Adrenal gland (tissue), 12 donors: ENCODE results near the gene UBE3D. TPM values are rescaled to one million over a fixed set of nuclear protein-coding genes. Genes with fewer than 3 reads are reported as not detected.
"Not testable (repeated sequence)": the region's sequence is repeated elsewhere in the genome, so short reads cannot be mapped to it uniquely, and the experiment has no call there.

ENCODE experiments used
- DNase-seq, 7 donors: peaks; one replicate each; pipeline ENCODE4 v3.0.0-alpha.2; 2019 to 2020
- H3K27ac ChIP-seq, 5 donors: fragments of 200-600 bp; sonication (generic) in 4 of 5; 1 replicate in 3 of 5; 2 replicates in 2 of 5; pipeline versions ENCODE4 v1.5.1 to v1.8.0; 2016 to 2020; ENCODE audit warnings: mild to moderate bottlenecking in 1 of 5
- H3K27me3 ChIP-seq: fragments of 200-600 bp; 2 replicates; pipeline ENCODE4 v1.8.0; 2021
- H3K36me3 ChIP-seq, 2 donors: fragments of 200-600 bp; replicated peaks in 1 of 2; 1 replicate in 1 of 2; 2 replicates in 1 of 2; pipeline versions ENCODE4 v1.5.1 to v1.8.0; 2018 to 2022
- H3K4me1 ChIP-seq, 2 donors: fragments of 200-600 bp; replicated peaks in 1 of 2; 1 replicate in 1 of 2; 2 replicates in 1 of 2; pipeline versions ENCODE4 v1.5.1 to v1.8.0; 2018 to 2021
- H3K4me3 ChIP-seq, 4 donors: fragments of 200-600 bp; sonication (generic) in 3 of 4; one replicate each; pipeline ENCODE4 v1.5.1; 2016 to 2018
- H3K9me3 ChIP-seq, 3 donors: fragments of 200-600 bp; sonication (generic) in 1 of 3; replicated peaks in 1 of 3; 1 replicate in 2 of 3; 2 replicates in 1 of 3; pipeline versions ENCODE4 v1.5.1 to v1.8.0; 2016 to 2021
- POLR2A ChIP-seq, 2 donors: fragments of 450-650 bp; IDR thresholded peaks; one replicate each; pipeline ENCODE4 v1.6.1; 2017; ENCODE audit warnings: antibody characterized with exemption in 2 of 2, mild to moderate bottlenecking in 2 of 2, moderate library complexity in 1 of 2
- WGBS, 4 donors: extraction: QIAGEN DNeasy Blood & Tissue Kit in 2 of 4; methylation state at CpG; one replicate each; pipeline versions ENCODE4 v1.1.5 to v1.1.7; 2013 to 2017; 5-methylcytosine and 5-hydroxymethylcytosine counted together
- intact Hi-C, 2 donors: fragments of 100-400 bp; cut with DNase I; formaldehyde crosslinking; loops; one replicate each; pipeline versions ENCODE4 v1.14.1 to v1.15.0; 2022 to 2023
- polyA plus RNA-seq, 3 donors: library from polyadenylated mRNA; stranded (reverse); fragments of 200-250 nt in 2 of 3; fragments of 350-450 nt in 1 of 3; fragmentation: Illumina TruSeq in 1 of 3; extraction: RNeasy Lipid Tissue Mini Kit (QIAGEN cat#74804) in 1 of 3; gene quantifications; one replicate each; pipeline ENCODE4 v1.2.3, GENCODE V29; 2013 to 2014
- small RNA-seq, 2 donors: library from RNA; depleted of rRNA; stranded (forward); fragments of <200 nt; gene quantifications; one replicate each; pipeline ENCODE3, GENCODE V24; 2016
- total RNA-seq, 9 donors: library from RNA; depleted of rRNA in 4 of 9; stranded (reverse); fragments of >200 nt in 4 of 9; fragments of 120-200 nt in 1 of 9; fragmentation: NEBNext Ultra II Directional in 1 of 9; extraction: Animal tissue kit (Norgen Biotek cat#: 25700) in 1 of 9; gene quantifications; one replicate each; pipeline versions ENCODE4 v1.1.0 to v1.2.4, GENCODE V29; 2013 to 2023
- TF ChIP-seq, protein P1 (sequence below), 6 experiments: fragments of 450-650 bp in 4 of 6; fragments of 200-600 bp in 2 of 6; sonication (generic) in 1 of 6; IDR thresholded peaks; 1 replicate in 5 of 6; 2 replicates in 1 of 6; pipeline versions ENCODE4 v1.5.1 to v1.8.0; 2016 to 2021; ENCODE audit warnings: antibody characterized with exemption in 6 of 6, mild to moderate bottlenecking in 2 of 6, moderate library complexity in 1 of 6
- donor health status: healthy with polysubstance abuse.
- donor health status: Bipolar disorder and iron deficiency.
- donor health status: DM: yes; HTN: yes; CAD: no.
- donor health status: DM: no; HTN: no; CAD: no.
- donor health status: DM: no; HTN: no; CAD: no.
- donor health status: DM: yes; HTN: yes; CAD: no.

UBE3D gene
- total and polyA plus RNA-seq, 12 donors: 1.3 to 15.9 (median 7.7) TPM

DNA sequence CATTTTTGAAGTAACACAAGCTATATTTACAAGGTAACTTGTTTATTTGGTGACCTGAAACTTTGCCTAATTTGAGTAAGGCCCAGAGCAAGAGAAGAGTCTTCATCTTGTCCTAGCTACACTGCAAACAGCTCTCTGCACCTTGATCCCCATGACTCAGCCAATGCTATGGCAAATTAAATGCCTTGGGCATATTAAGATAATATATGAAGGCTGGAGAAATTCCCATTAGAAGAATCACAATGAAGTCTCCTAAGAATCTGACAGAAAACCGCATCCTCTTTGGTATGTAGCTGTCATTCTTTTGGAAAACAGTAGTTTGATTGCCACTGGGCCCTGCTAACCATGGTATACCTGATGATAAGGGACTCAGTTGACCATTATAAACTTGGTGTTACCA lies 204.5 kb downstream of the UBE3D start:
- no peak for DNase-seq
- TF ChIP-seq, protein P1, sequence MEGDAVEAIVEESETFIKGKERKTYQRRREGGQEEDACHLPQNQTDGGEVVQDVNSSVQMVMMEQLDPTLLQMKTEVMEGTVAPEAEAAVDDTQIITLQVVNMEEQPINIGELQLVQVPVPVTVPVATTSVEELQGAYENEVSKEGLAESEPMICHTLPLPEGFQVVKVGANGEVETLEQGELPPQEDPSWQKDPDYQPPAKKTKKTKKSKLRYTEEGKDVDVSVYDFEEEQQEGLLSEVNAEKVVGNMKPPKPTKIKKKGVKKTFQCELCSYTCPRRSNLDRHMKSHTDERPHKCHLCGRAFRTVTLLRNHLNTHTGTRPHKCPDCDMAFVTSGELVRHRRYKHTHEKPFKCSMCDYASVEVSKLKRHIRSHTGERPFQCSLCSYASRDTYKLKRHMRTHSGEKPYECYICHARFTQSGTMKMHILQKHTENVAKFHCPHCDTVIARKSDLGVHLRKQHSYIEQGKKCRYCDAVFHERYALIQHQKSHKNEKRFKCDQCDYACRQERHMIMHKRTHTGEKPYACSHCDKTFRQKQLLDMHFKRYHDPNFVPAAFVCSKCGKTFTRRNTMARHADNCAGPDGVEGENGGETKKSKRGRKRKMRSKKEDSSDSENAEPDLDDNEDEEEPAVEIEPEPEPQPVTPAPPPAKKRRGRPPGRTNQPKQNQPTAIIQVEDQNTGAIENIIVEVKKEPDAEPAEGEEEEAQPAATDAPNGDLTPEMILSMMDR (IDR thresholded peaks at IDR 0.05): no peak
- TF ChIP-seq POLR2A (IDR thresholded peaks at IDR 0.05): no peak
- no peaks in the 10 kb centered on the region for H3K27me3 ChIP-seq
- no peaks in the 10 kb centered on the region for H3K36me3 ChIP-seq
- no peaks in the 10 kb centered on the region for H3K4me1 ChIP-seq
- 75 to 92% (median 79%) methylated on average over 1 of the region's 1 CpG for WGBS, 4 donors
- H3K27ac ChIP-seq: no peak overlapping the region
- H3K4me3 ChIP-seq: no peak overlapping the region
- intact Hi-C loops: no loop called here
- H3K9me3 ChIP-seq: no peaks in the 10 kb centered on the region

DNA sequence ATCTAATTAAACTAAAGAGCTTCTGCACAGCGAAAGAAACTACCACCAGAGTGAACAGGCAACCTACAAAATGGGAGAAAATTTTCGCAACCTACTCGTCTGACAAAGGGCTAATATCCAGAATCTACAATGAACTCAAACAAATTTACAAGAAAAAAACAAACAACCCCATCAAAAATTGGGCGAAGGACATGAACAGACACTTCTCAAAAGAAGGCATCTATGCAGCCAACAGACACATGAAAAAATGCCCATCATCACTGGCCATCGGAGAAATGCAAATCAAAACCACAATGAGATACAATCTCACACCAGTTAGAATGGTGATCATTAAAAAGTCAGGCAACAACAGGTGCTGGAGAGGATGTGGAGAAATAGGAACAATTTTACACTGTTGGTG lies 209.6 kb downstream of the UBE3D start:
- 81 to 90% (median 85%) methylated on average over 5 of the region's 5 CpGs for WGBS, 4 donors
- not testable (repeated sequence) for H3K9me3 ChIP-seq, H3K27ac ChIP-seq

DNA sequence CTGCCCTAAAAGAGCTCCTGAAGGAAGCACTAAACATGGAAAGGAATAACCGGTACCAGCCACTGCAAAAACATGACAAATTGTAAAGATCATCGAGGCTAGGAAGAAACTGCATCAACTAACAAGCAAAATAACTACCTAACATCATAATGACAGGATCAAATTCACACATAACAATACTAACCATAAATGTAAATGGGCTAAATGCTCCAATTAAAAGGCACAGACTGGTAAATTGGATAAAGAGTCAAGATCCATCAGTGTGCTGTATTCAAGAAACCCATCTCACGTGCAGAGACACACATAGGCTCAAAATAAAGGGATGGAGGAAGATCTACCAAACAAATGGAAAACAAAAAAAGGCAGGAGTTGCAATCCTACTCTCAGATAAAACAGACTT lies 212.7 kb downstream of the UBE3D start:
- H3K27ac ChIP-seq, H3K9me3 ChIP-seq, H3K4me1 ChIP-seq, DNase-seq, intact Hi-C loops, H3K4me3 ChIP-seq, H3K36me3 ChIP-seq, H3K27me3 ChIP-seq: not testable (repeated sequence)
- 66 to 84% (median 71%) methylated on average over 3 of the region's 3 CpGs for WGBS, 4 donors

More for the DNA sequence above, 209.6 kb downstream of the UBE3D start:
- H3K4me3 ChIP-seq, intact Hi-C loops, H3K27me3 ChIP-seq, H3K36me3 ChIP-seq, H3K4me1 ChIP-seq, DNase-seq: not testable (repeated sequence)

DNA sequence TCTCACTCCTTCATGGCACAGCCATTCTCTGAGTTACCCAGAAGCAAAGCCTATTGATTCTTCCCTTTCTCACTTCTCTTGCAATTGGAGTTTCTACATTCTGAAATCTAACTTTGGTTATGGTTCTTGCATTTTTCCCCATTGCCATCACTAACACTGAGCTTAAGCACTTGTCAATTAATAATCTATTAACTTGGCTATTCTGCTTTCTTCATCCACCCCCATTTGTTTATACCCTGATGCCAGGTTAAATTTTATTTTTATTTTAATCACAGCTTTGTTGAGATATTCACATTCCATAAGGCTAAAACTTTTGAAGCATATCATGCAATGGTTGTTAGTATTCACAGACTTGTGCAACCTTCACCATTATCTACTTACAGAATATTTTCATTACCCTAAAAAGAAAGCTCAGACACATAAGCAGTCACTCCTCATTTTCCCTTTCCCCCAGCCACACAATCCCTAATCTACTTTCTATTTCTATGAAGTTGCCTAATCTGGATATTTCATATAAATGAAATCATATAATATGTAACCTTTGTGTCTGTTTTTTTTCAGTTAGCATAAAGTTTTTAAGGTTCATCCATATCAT lies 222.3 kb downstream of the UBE3D start:
- no peak for TF ChIP-seq POLR2A (IDR thresholded peaks at IDR 0.05)
- TF ChIP-seq, protein P1 (IDR thresholded peaks at IDR 0.05): no peak
- Histone ChIP-seq H3K27me3 (no peaks in the 10 kb centered on the region), H3K4me3 (no peak overlapping the region), H3K36me3 (no peaks in the 10 kb centered on the region), H3K27ac (no peak overlapping the region), H3K9me3 (no peaks in the 10 kb centered on the region), H3K4me1 (no peaks in the 10 kb centered on the region)
- DNase-seq: no peak
- intact Hi-C loops: no loop called here

DNA sequence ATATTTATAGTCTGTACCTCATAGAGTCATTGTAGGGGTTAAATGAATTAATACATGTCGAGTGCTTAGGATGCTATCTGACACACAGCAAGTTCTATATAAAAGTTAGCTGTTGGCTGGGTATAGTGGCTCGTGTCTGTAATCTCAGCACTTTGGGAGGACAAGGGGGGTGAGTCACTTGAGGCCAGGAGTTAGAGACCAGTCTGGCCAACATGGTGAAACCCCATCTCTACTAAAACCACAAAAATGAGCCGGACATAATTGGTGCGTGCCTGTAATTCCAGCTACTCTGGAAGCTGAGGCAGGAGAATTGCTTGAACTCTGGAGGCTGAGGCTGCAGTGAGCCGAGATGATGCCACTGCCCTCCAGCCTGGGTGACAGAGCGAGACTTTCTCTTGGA lies 222.9 kb downstream of the UBE3D start:
- Histone ChIP-seq H3K4me3 (no peak overlapping the region), H3K9me3 (no peaks in the 10 kb centered on the region), H3K36me3 (no peaks in the 10 kb centered on the region), H3K27ac (no peak overlapping the region), H3K4me1 (no peaks in the 10 kb centered on the region), H3K27me3 (no peaks in the 10 kb centered on the region)
- DNase-seq: no peak
- 69 to 84% (median 79%) methylated on average over 6 of the region's 6 CpGs for WGBS, 4 donors
- TF ChIP-seq, protein P1 (IDR thresholded peaks at IDR 0.05): no peak
- no peak for TF ChIP-seq POLR2A (IDR thresholded peaks at IDR 0.05)
- intact Hi-C loops: no loop called here

Small RNA genes lying within 50 kb of the gene (small RNA-seq; reads per million reads assigned to genes)
- gene LAP3P1: 0 reads per million in 2 donors

Other genes with a start within 250 kb of the UBE3D start
- gene DOP1A, start 1.8 kb upstream of the UBE3D start, total RNA-seq: 10 to 100 TPM; 12.2 to 33.6 (median 21.2) TPM
- 10 to 100 TPM; 11.3 to 11.7 (median 11.4) TPM for gene DOP1A, start 1.8 kb upstream of the UBE3D start, polyA plus RNA-seq
- gene PGM3, start 127.4 kb upstream of the UBE3D start, total RNA-seq: 100 to 1,000 TPM in 1 of 9 donors, 10 to 100 TPM in 8; 19.7 to 124 (median 43.0) TPM
- gene PGM3, start 127.4 kb upstream of the UBE3D start, polyA plus RNA-seq: 10 to 100 TPM; 14.7 to 78.5 (median 15.3) TPM
- gene RWDD2A, start 127.5 kb upstream of the UBE3D start, total RNA-seq: 10 to 100 TPM in 1 of 9 donors, 1 to 10 TPM in 8; 4.6 to 12.0 (median 8.1) TPM
- 10 to 100 TPM in 1 of 3 donors, 1 to 10 TPM in 2; 6.7 to 18.3 (median 7.3) TPM for gene RWDD2A, start 127.5 kb upstream of the UBE3D start, polyA plus RNA-seq